Measurements from ENCODE around the gene PIRT. TPM values are rescaled to one million over a fixed set of nuclear protein-coding genes. Genes with fewer than 3 reads are reported as not detected.

Gene PIRT
- polyA plus RNA-seq, 3 donors, result not detected

GRCh38 chr17:10787306-10788045 lies 50.4 kb downstream of the PIRT start:
- 92% methylated on average over 2 of the region's 5 CpGs for WGBS (ENCODE audit: insufficient coverage)
- no peak for TF ChIP-seq CTCF (IDR thresholded peaks at IDR 0.05)
- DNase-seq, result no peak
- Histone ChIP-seq H3K4me1 (ENCODE audit: control insufficient read depth in 1 of 2, insufficient read depth in 2 of 2, low read length in 2 of 2) (peaks cover 6 to 7% of the 10 kb centered on the region in 2 donors), H3K79me2 (ENCODE audit: insufficient read depth, low read length) (no peaks in the 10 kb centered on the region), H3K4me3 (replicated peaks in 1 of 3; ENCODE audit: low read depth in 2 of 3, low read length in 3 of 3) (no peak overlapping the region), H3K27ac (ENCODE audit: low read depth in 1 of 2, low read length in 2 of 2) (no peak overlapping the region), H3K4me2 (replicated peaks; ENCODE audit: extremely low read depth, low read length, poor library complexity, severe bottlenecking) (no peak overlapping the region), H2AFZ (ENCODE audit: insufficient read depth, low read depth, low read length, poor library complexity, severe bottlenecking) (no peak overlapping the region), H3K9ac (ENCODE audit: insufficient read depth, low read length, poor library complexity, severe bottlenecking) (no peak overlapping the region), H3K36me3 (replicated peaks in 1 of 2; ENCODE audit: control insufficient read depth in 1 of 2, insufficient read depth in 2 of 2, low read length in 2 of 2) (no peaks in the 10 kb centered on the region), H3K9me3 (replicated peaks in 1 of 2; ENCODE audit: control insufficient read depth in 1 of 2, insufficient read depth in 1 of 2, low read length in 2 of 2) (no peaks in the 10 kb centered on the region), H4K20me1 (ENCODE audit: insufficient read depth, low read length) (no peaks in the 10 kb centered on the region), H3K27me3 (ENCODE audit: control insufficient read depth in 2 of 2, insufficient read depth in 2 of 2, low read length in 2 of 2) (no peaks in the 10 kb centered on the region)
- intact Hi-C loops (cut with micrococcal nuclease), result no loop called here
- Mint-ChIP-seq H3K4me3 (no peak overlapping the region), H3K36me3 (no peaks in the 10 kb centered on the region), H3K9me3 (peaks cover 0 to 10% (median 8%) of the 10 kb centered on the region in 7 donors), H3K27ac (no peak overlapping the region), H3K4me1 (peaks cover 11% of the 10 kb centered on the region), H3K27me3 (ENCODE audit: low read depth in 3 of 3) (peaks cover 0 to 2% (median 2%) of the 10 kb centered on the region in 3 donors)

GRCh38 chr17:10785295-10785694 lies 52.6 kb downstream of the PIRT start:
- H3K36me3 Mint-ChIP-seq, result no peaks in the 10 kb centered on the region
- WGBS (ENCODE audit: insufficient coverage), result no CpG with 5 or more reads among the region's 2 CpGs
- peaks cover 3% of the 10 kb centered on the region for H3K4me1 Mint-ChIP-seq
- no peaks in the 10 kb centered on the region for H3K27me3 ChIP-seq (ENCODE audit: control insufficient read depth in 2 of 2, insufficient read depth in 2 of 2, low read length in 2 of 2)
- no peak for DNase-seq
- H3K79me2 ChIP-seq (ENCODE audit: insufficient read depth, low read length), result no peaks in the 10 kb centered on the region
- H3K9me3 ChIP-seq (replicated peaks in 1 of 2; ENCODE audit: control insufficient read depth in 1 of 2, insufficient read depth in 1 of 2, low read length in 2 of 2), result no peaks in the 10 kb centered on the region
- no peaks in the 10 kb centered on the region for H3K36me3 ChIP-seq (replicated peaks in 1 of 2; ENCODE audit: control insufficient read depth in 1 of 2, insufficient read depth in 2 of 2, low read length in 2 of 2)
- no peak overlapping the region for H3K4me3 ChIP-seq (replicated peaks in 1 of 3; ENCODE audit: low read depth in 2 of 3, low read length in 3 of 3)
- peaks cover 0 to 2% (median 0%) of the 10 kb centered on the region in 3 donors for H3K27me3 Mint-ChIP-seq (ENCODE audit: low read depth in 3 of 3)
- TF ChIP-seq CTCF (IDR thresholded peaks at IDR 0.05), result no peak
- no peak overlapping the region for H2AFZ ChIP-seq (ENCODE audit: insufficient read depth, low read depth, low read length, poor library complexity, severe bottlenecking)
- no peak overlapping the region for H3K4me2 ChIP-seq (replicated peaks; ENCODE audit: extremely low read depth, low read length, poor library complexity, severe bottlenecking)
- H3K4me1 ChIP-seq (ENCODE audit: control insufficient read depth in 1 of 2, insufficient read depth in 2 of 2, low read length in 2 of 2), result no peaks in the 10 kb centered on the region
- H3K9ac ChIP-seq (ENCODE audit: insufficient read depth, low read length, poor library complexity, severe bottlenecking), result no peak overlapping the region
- no peaks in the 10 kb centered on the region for H4K20me1 ChIP-seq (ENCODE audit: insufficient read depth, low read length)
- no peak overlapping the region for H3K4me3 Mint-ChIP-seq
- intact Hi-C loops (cut with micrococcal nuclease), result no loop called here
- no peak overlapping the region for H3K27ac ChIP-seq (ENCODE audit: low read depth in 1 of 2, low read length in 2 of 2)
- peaks cover 0 to 10% (median 9%) of the 10 kb centered on the region in 7 donors for H3K9me3 Mint-ChIP-seq
- no peak overlapping the region for H3K27ac Mint-ChIP-seq

Data from CD14-positive monocyte (primary cell).